ENCODE data around the gene LTBR.

Gene LTBR

GRCh38 chr12:6440391-6440790 is 56.4 kb downstream of the LTBR start:
- peaks cover 4% of the 10 kb centered on the region for H3K4me1 ChIP-seq (ENCODE audit: control insufficient read depth, insufficient read depth, low read length)
- H3K4me3 ChIP-seq (ENCODE audit: insufficient read depth, low read depth, low read length): no peak overlapping the region
- 87 to 91% methylated on average over 1 of the region's 1 CpG for WGBS, 2 experiments
- H3K27me3 ChIP-seq (ENCODE audit: control insufficient read depth, insufficient read depth, low read length, poor library complexity, severe bottlenecking): no peaks in the 10 kb centered on the region
- H3K27ac ChIP-seq (ENCODE audit: insufficient read depth, low read depth, low read length, poor library complexity, severe bottlenecking): no peak overlapping the region
- H3K36me3 ChIP-seq (ENCODE audit: control insufficient read depth, insufficient read depth, low read length): no peaks in the 10 kb centered on the region
- no peaks in the 10 kb centered on the region for H3K9me3 ChIP-seq (ENCODE audit: control insufficient read depth, low read length)
